HCT116 (cell line): ENCODE results near the gene BMX. TPM values are rescaled to one million over a fixed set of nuclear protein-coding genes. Genes with fewer than 3 reads are reported as not detected.

Source experiments
- ATAC-seq: fragments of 200-7000 bp; cut with Tn5 transposase; 2 replicates; pipeline ENCODE4 v1.9.1; 2020; ENCODE audit warnings: mild to moderate bottlenecking, moderate library complexity
- BruUV-seq: library from RNA; stranded (reverse); fragments of 400-500 nt; replicated peaks from 2 replicates; lab custom pipeline; 2021; lab: Mats Ljungman, UMichigan
- CTCF ChIA-PET: fragments of 300-600 bp; sonication (Branson Sonifier 250); formaldehyde crosslinking; loops from one replicate; lab custom pipeline; 2021; ENCODE audit warnings: antibody characterized with exemption; lab: Charles Lee
- POLR2A ChIA-PET: fragments of 300-600, 350-600 bp; sonication (Branson Sonifier 250); formaldehyde crosslinking; loops from one replicate; lab custom pipeline; 2021; ENCODE audit warnings: antibody characterized with exemption; lab: Charles Lee
- RAD21 ChIA-PET, 2 experiments: fragments of 300-600 bp; sonication (Branson Sonifier 250); formaldehyde crosslinking; loops; one replicate each; lab custom pipeline; 2023; ENCODE audit warnings: low total read pairs in 2 of 2; ENCODE audit not compliant: uncharacterized antibody in 2 of 2, unreplicated experiment in 2 of 2, low non-redundant PET in 1 of 2; lab: Charles Lee
- DNase-seq: peaks from one replicate; pipeline ENCODE4 v3.0.0-alpha.2; 2010; ENCODE audit warnings: low read depth, low spot score
- H2AFZ ChIP-seq: fragments of 200-600 bp; shearing (Covaris generic), sonication (generic); 2 replicates; pipeline ENCODE4 v1.6.1; 2017; ENCODE audit warnings: low read depth, mixed run types, mixed read lengths, antibody characterized with exemption, low read length; ENCODE audit not compliant: poor library complexity, severe bottlenecking
- H3K27ac ChIP-seq: 2 replicates; pipeline ENCODE4 v1.5.1; 2012; ENCODE audit warnings: low read depth, low read length
- H3K27me3 ChIP-seq: fragments of 200-600 bp; sonication (generic); 2 replicates; pipeline ENCODE4 v1.6.1; 2016; ENCODE audit warnings: mixed run types, low read length, mixed read lengths; ENCODE audit not compliant: insufficient read depth
- H3K36me3 ChIP-seq, 2 experiments: fragments of 200-500 bp in 1 of 2; fragments of 200-600 bp in 1 of 2; sonication (Bioruptor generic) in 1 of 2; sonication (generic) in 1 of 2; 2 replicates each; pipeline versions ENCODE4 v1.5.1 to v1.6.1; 2014 to 2016; ENCODE audit warnings: low read length in 2 of 2, inconsistent platforms in 1 of 2, mixed read lengths in 1 of 2, mixed run types in 1 of 2; ENCODE audit not compliant: insufficient read depth in 2 of 2, control insufficient read depth in 1 of 2
- H3K4me1 ChIP-seq, 2 experiments: fragments of 200-600 bp in 1 of 2; sonication (generic) in 1 of 2; 2 replicates each; pipeline versions ENCODE4 v1.5.1 to v1.6.1; 2012 to 2017; ENCODE audit warnings: low read length in 2 of 2, inconsistent platforms in 1 of 2, mild to moderate bottlenecking in 1 of 2, mixed read lengths in 1 of 2, mixed run types in 1 of 2, moderate library complexity in 1 of 2; ENCODE audit not compliant: insufficient read depth in 2 of 2, control insufficient read depth in 1 of 2
- H3K4me2 ChIP-seq: fragments of 200-600 bp; sonication (generic); 2 replicates; pipeline ENCODE4 v1.6.1; 2017; ENCODE audit warnings: mixed run types, low read length, mixed read lengths
- H3K4me3 ChIP-seq, 2 experiments: fragments of 200-600 bp in 1 of 2; sonication (generic) in 1 of 2; replicated peaks in 1 of 2; 2 replicates each; pipeline ENCODE4 v1.5.1; 2011 to 2016; ENCODE audit warnings: low read length in 2 of 2, control low read depth in 1 of 2, low read depth in 1 of 2, mild to moderate bottlenecking in 1 of 2, mixed read lengths in 1 of 2, mixed run types in 1 of 2
- H3K79me2 ChIP-seq: fragments of 200-600 bp; sonication (generic); 2 replicates; pipeline ENCODE4 v1.6.1; 2017; ENCODE audit warnings: mild to moderate bottlenecking, mixed run types, low read length, moderate library complexity, mixed read lengths; ENCODE audit not compliant: insufficient read depth
- H3K9ac ChIP-seq: fragments of 200-600 bp; sonication (generic); 2 replicates; pipeline ENCODE4 v1.6.1; 2016; ENCODE audit warnings: low read length, mixed read lengths
- H3K9me2 ChIP-seq: fragments of 200-600 bp; sonication (generic), shearing (Covaris generic); 2 replicates; pipeline ENCODE4 v1.6.1; 2017; ENCODE audit warnings: mixed run types, mild to moderate bottlenecking, moderate library complexity; ENCODE audit not compliant: insufficient read depth
- H3K9me3 ChIP-seq, 2 experiments: fragments of 200-500 bp in 1 of 2; fragments of 200-600 bp in 1 of 2; sonication (Bioruptor generic) in 1 of 2; sonication (generic) in 1 of 2; 2 replicates each; pipeline ENCODE4 v1.6.1; 2014 to 2017; ENCODE audit warnings: low read length in 2 of 2, mixed read lengths in 2 of 2, inconsistent platforms in 1 of 2, low read depth in 1 of 2, mild to moderate bottlenecking in 1 of 2, mixed run types in 1 of 2, moderate library complexity in 1 of 2; ENCODE audit not compliant: control insufficient read depth in 1 of 2, insufficient read depth in 1 of 2
- H4K20me1 ChIP-seq: fragments of 200-600 bp; sonication (generic), shearing (Covaris generic); 2 replicates; pipeline ENCODE4 v1.6.1; 2017; ENCODE audit warnings: mixed run types, mild to moderate bottlenecking, moderate library complexity; ENCODE audit not compliant: insufficient read depth
- CEBPB ChIP-seq: IDR thresholded peaks from 2 replicates; pipeline ENCODE4 v1.6.1; 2012; ENCODE audit warnings: low read depth
- EZH2 ChIP-seq: fragments of 200-600 bp; sonication (generic); IDR thresholded peaks from 2 replicates; pipeline ENCODE4 v1.6.1; 2017; ENCODE audit warnings: antibody characterized with exemption, mixed run types
- EZH2phosphoT487 ChIP-seq: fragments of 200-600 bp; IDR thresholded peaks from 2 replicates; pipeline ENCODE4 v1.6.1; 2018; ENCODE audit warnings: antibody characterized with exemption, borderline replicate concordance
- POLR2A ChIP-seq: IDR thresholded peaks from 2 replicates; pipeline ENCODE4 v1.7.0; 2011; ENCODE audit warnings: borderline replicate concordance; ENCODE audit not compliant: insufficient read depth, insufficient read length; ENCODE audit errors: extremely low read depth
- POLR2AphosphoS5 ChIP-seq: IDR thresholded peaks from 2 replicates; pipeline ENCODE4 v1.6.1; 2011; ENCODE audit warnings: mild to moderate bottlenecking, low read depth, low read length, moderate library complexity
- SRF ChIP-seq: IDR thresholded peaks from 2 replicates; pipeline ENCODE4 v1.6.1; 2012; ENCODE audit warnings: low read depth
- TCF7L2 ChIP-seq: IDR thresholded peaks from 2 replicates; pipeline ENCODE4 v1.7.0; 2011; ENCODE audit warnings: borderline replicate concordance, inconsistent platforms; ENCODE audit not compliant: insufficient read depth, insufficient read length; ENCODE audit errors: extremely low read depth
- YY1 ChIP-seq: IDR thresholded peaks from 2 replicates; pipeline ENCODE4 v1.6.1; 2011; ENCODE audit warnings: low read length, low read depth, moderate library complexity, mild to moderate bottlenecking; ENCODE audit not compliant: insufficient replicate concordance; ENCODE audit errors: extremely low read depth
- intact Hi-C: fragments of 100-400 bp; cut with micrococcal nuclease; formaldehyde crosslinking; loops from 2 replicates; pipeline ENCODE4 v1.10.0; 2022
- total RNA-seq: library from RNA; stranded (reverse); gene quantifications from one replicate; pipeline ENCODE4 v1.2.1, GENCODE V29; 2021; ENCODE audit not compliant: unreplicated experiment
- TF ChIP-seq, protein P1 (sequence below): IDR thresholded peaks from 2 replicates; pipeline ENCODE4 v1.6.1; 2012
- TF ChIP-seq, protein P2 (sequence below): IDR thresholded peaks from 2 replicates; pipeline ENCODE4 v1.6.1; 2012; ENCODE audit warnings: low read depth

BMX gene
- total RNA-seq, 1 experiment from 2014 or later = not detected

DNA sequence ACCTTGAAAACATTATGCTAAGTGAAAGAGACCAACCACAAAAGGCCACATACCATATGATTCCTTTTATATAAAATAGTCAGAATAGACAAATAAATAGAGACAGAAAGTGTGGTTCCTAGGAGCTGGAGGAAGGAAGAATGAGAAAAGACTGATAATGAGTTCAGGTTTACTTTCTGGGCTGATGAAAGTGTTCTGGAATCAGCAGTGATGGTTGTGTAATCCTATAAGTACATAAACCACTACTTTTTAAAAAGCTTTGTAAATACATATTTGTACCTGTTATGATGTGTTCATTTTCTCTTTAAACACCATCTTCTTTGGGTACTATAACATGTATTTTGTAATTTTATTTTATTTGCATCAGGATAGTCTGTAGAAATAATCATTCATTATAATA lies 28.1 kb upstream of the BMX start:
- no peak overlapping the region for H3K4me3 ChIP-seq
- no peak for DNase-seq
- TF ChIP-seq POLR2A (no peak), TCF7L2 (no peak)
- TF ChIP-seq, all 23 proteins: peak for 0
- no peaks in the 10 kb centered on the region for H3K79me2 ChIP-seq
- POLR2A ChIA-PET = no interaction called here
- ATAC-seq = no peak
- CTCF ChIA-PET = no interaction called here
- H3K4me2 ChIP-seq = no peak overlapping the region
- H3K9ac ChIP-seq = no peak overlapping the region
- H3K27me3 ChIP-seq = no peaks in the 10 kb centered on the region
- no peak overlapping the region for H2AFZ ChIP-seq
- H3K4me1 ChIP-seq = peaks cover 0 to 12% of the 10 kb centered on the region in 2 experiments; a peak in 1 of 4 replicates
- no peaks in the 10 kb centered on the region for H4K20me1 ChIP-seq
- no TSS peak for BruUV-seq
- H3K36me3 ChIP-seq = no peaks in the 10 kb centered on the region
- intact Hi-C loops = loop anchor here (5.0 kb wide), 1 partner anchor 170 kb away; no protein-coding TSS in a partner anchor
- RAD21 ChIA-PET = no interaction called here
- H3K9me2 ChIP-seq = no peaks in the 10 kb centered on the region
- H3K27ac ChIP-seq = no peak overlapping the region
- no peaks in the 10 kb centered on the region for H3K9me3 ChIP-seq

DNA sequence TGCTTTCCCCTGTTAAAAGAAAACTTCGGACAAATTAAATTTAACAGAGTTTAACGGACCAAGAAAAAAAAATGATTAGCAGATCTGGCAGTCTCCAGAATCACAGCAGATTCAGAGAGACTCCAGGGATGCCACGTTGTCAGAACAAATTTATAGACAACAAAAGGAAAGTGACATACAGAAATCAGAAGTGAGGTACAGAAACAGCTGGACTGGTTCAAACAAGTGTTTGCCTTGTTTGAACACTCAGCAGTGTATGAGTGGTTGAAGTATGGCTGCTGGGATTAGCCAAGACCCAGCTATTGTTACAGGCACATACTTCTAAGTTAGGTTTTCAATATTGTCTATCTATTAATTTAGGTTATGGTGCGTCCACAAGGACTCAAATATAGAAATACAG lies 26.6 kb upstream of the BMX start:
- H3K9ac ChIP-seq = no peak overlapping the region
- no peaks in the 10 kb centered on the region for H3K27me3 ChIP-seq
- no peak overlapping the region for H3K4me2 ChIP-seq
- no peak overlapping the region for H3K4me3 ChIP-seq
- no peaks in the 10 kb centered on the region for H3K9me3 ChIP-seq
- no peak overlapping the region for H2AFZ ChIP-seq
- TF ChIP-seq POLR2AphosphoS5 (no peak), YY1 (no peak), CEBPB (no peak), EZH2 (no peak), EZH2phosphoT487 (no peak), SRF (no peak)
- TF ChIP-seq, protein P1, sequence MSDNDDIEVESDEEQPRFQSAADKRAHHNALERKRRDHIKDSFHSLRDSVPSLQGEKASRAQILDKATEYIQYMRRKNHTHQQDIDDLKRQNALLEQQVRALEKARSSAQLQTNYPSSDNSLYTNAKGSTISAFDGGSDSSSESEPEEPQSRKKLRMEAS = no peak
- TF ChIP-seq, protein P2, sequence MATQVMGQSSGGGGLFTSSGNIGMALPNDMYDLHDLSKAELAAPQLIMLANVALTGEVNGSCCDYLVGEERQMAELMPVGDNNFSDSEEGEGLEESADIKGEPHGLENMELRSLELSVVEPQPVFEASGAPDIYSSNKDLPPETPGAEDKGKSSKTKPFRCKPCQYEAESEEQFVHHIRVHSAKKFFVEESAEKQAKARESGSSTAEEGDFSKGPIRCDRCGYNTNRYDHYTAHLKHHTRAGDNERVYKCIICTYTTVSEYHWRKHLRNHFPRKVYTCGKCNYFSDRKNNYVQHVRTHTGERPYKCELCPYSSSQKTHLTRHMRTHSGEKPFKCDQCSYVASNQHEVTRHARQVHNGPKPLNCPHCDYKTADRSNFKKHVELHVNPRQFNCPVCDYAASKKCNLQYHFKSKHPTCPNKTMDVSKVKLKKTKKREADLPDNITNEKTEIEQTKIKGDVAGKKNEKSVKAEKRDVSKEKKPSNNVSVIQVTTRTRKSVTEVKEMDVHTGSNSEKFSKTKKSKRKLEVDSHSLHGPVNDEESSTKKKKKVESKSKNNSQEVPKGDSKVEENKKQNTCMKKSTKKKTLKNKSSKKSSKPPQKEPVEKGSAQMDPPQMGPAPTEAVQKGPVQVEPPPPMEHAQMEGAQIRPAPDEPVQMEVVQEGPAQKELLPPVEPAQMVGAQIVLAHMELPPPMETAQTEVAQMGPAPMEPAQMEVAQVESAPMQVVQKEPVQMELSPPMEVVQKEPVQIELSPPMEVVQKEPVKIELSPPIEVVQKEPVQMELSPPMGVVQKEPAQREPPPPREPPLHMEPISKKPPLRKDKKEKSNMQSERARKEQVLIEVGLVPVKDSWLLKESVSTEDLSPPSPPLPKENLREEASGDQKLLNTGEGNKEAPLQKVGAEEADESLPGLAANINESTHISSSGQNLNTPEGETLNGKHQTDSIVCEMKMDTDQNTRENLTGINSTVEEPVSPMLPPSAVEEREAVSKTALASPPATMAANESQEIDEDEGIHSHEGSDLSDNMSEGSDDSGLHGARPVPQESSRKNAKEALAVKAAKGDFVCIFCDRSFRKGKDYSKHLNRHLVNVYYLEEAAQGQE = no peak
- H3K27ac ChIP-seq = no peak overlapping the region
- no peak for DNase-seq
- peaks cover 0 to 12% of the 10 kb centered on the region in 2 experiments; a peak in 1 of 4 replicates for H3K4me1 ChIP-seq
- no peaks in the 10 kb centered on the region for H3K36me3 ChIP-seq
- H3K9me2 ChIP-seq = no peaks in the 10 kb centered on the region
- H3K79me2 ChIP-seq = no peaks in the 10 kb centered on the region
- ChIA-PET CTCF (no interaction called here), RAD21 (no interaction called here), POLR2A (no interaction called here)
- ATAC-seq = no peak
- no TSS peak for BruUV-seq
- H4K20me1 ChIP-seq = no peaks in the 10 kb centered on the region
- intact Hi-C loops = loop anchor here (5.0 kb wide), 1 partner anchor 172 kb away; no protein-coding TSS in a partner anchor
